ENCODE results near the gene NFIC.
"Not testable (repeated sequence)": the region's sequence is repeated elsewhere in the genome, so short reads cannot be mapped to it uniquely, and the experiment has no call there.

Gene NFIC

DNA sequence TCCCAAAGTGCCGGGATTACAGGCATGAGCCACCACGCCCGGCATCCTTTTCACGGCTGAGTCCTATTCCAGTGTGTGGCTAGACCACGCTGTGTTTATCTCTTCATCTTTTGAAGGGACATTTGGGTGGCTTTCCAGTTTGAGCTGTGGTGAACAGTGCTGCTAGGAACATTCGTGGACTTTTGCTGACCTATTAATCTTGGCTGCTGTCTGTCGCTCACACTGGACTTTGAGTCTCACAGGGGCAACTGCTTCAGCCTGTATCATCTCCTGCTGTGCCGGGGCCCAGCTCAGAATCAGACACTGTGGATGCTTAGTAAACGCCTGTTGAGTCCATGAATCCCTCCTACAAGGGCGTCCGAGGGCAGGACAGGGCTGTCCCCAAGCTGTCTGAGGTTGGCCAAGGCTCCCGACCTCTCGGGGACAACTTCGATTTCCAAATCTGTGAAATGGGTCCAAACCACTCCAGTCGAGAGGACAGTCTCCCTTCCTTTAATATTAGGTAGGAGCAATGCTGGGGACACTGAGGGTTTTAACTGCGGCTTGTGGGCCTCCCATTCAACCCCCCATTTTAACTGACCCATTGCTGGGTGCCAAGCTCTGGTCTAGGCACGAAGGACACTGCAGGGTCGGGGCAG lies 65.5 kb downstream of the NFIC start:
- H3K4me1 Mint-ChIP-seq, result peaks cover 45% of the 10 kb centered on the region
- no peaks in the 10 kb centered on the region for H3K27me3 Mint-ChIP-seq
- no peak for ATAC-seq
- no peak overlapping the region for H3K27ac Mint-ChIP-seq
- peaks cover 20% of the 10 kb centered on the region for H3K36me3 Mint-ChIP-seq
- H3K9me3 Mint-ChIP-seq, result no peaks in the 10 kb centered on the region
- H3K4me3 Mint-ChIP-seq, result no peak overlapping the region

DNA sequence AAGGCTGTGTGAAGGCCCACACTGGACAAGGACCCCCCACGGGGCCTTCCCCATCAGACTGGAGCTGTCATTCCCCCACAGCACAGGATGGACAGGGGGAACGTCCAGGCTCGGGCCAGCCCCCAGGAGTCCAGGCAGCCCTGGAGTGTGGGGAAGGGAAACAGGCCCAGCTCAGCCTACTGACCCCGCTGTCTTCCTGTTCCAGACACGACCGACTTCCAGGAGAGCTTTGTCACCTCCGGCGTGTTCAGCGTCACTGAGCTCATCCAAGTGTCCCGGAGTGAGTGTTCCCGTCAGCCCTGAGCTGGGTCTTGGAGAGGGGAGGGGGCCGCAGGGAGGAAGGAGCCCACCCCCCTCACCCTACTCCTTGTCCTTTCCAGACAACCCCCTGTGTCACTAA lies 66.9 kb downstream of the NFIC start:
- H3K36me3 Mint-ChIP-seq, result peaks cover 13% of the 10 kb centered on the region
- no peaks in the 10 kb centered on the region for H3K9me3 Mint-ChIP-seq
- no peak for ATAC-seq
- H3K4me3 Mint-ChIP-seq, result no peak overlapping the region
- no peaks in the 10 kb centered on the region for H3K27me3 Mint-ChIP-seq
- peak overlapping the region; percentile 97 for H3K27ac Mint-ChIP-seq
- peaks cover 38% of the 10 kb centered on the region for H3K4me1 Mint-ChIP-seq

DNA sequence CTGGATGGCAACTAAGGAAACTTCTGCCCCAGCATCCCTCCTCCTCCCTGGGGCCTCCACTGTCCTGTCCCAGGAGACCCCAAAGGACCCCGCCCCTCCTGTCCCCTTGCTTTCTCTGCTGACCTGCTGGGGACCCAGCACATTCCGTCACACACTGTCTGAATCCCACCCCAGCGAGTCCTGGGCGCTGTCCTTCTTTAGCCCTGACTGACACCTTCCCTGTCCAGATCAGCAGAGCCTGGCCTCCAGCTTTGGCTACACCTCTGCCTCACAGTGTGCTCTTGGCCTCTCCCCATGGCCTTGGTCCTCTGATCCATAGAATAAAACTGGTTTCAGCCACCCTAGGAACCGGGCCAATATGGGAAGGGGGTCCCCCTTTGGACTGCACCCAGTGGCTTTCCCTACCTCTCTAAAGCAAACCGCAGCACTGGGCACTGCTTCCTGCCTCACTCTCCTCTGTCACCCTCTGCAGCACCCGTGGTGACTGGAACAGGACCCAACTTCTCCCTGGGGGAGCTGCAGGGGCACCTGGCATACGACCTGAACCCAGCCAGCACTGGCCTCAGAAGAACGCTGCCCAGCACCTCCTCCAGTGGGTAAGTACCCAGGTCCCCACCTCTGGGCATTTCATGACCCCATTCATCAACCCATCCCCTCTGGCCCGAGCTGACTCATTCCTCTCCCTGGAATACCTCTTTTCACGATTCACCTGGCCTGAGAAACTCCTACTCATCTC lies 67.6 kb downstream of the NFIC start:
- H3K4me1 Mint-ChIP-seq, result peaks cover 31% of the 10 kb centered on the region
- no peak for ATAC-seq
- no peaks in the 10 kb centered on the region for H3K9me3 Mint-ChIP-seq
- no peaks in the 10 kb centered on the region for H3K27me3 Mint-ChIP-seq
- peaks cover 13% of the 10 kb centered on the region for H3K36me3 Mint-ChIP-seq
- H3K27ac Mint-ChIP-seq, result peak overlapping the region; percentile 97
- H3K4me3 Mint-ChIP-seq, result peak overlapping the region; percentile 96

DNA sequence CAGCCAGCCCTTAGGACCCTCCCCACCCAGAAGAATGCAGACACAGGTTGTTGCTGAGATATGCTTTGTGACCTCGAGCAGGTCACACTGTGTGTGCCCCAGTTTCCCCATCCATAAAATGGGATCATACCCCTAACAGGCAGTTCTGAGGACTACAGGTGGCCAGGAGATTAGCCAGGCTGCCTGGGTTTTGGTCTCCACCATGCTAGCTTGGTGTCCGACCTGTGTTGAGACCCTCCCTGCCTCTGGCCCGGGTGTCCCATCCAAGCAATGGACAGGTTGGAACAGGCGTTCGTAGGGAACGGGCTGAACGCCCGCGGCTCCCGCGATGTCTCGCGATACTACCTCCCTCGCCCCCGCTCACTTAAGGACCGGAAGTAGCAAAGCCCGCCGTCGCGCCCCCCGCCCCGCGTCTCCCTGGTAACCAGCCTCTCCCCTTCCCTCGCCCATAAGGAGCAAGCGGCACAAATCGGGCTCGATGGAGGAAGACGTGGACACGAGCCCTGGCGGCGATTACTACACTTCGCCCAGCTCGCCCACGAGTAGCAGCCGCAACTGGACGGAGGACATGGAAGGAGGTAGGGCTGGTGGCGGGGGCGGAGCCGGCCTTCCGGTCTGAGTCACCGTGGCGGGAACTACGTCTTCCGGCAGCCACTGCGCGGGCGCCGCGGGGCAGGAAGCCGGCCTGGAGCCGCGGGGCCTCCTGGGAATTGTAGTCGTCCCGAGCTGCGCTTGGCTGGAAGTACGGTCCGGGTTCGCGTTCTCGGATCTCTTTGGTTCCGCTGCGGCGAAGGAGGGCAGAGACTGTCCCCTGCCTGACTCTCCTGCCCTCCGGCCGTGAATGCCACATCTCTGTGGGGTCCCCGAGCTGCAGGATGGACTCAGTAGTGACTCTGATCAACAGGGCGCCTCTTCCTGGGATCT lies 68.5 kb downstream of the NFIC start:
- Mint-ChIP-seq H3K4me1 (peaks cover 22% of the 10 kb centered on the region), H3K4me3 (peak overlapping the region; percentile 96), H3K9me3 (no peaks in the 10 kb centered on the region), H3K27ac (peak overlapping the region; percentile 97), H3K27me3 (no peaks in the 10 kb centered on the region), H3K36me3 (peaks cover 13% of the 10 kb centered on the region)
- ATAC-seq, result peak; percentile 95

GRCh38 chr19:3440082-3440481 lies 73.7 kb downstream of the NFIC start:
- H3K27ac Mint-ChIP-seq, result no peak overlapping the region
- no peak for ATAC-seq
- no peaks in the 10 kb centered on the region for H3K27me3 Mint-ChIP-seq
- peaks cover 15% of the 10 kb centered on the region for H3K4me1 Mint-ChIP-seq
- H3K9me3 Mint-ChIP-seq, result no peaks in the 10 kb centered on the region
- H3K4me3 Mint-ChIP-seq, result no peak overlapping the region
- H3K36me3 Mint-ChIP-seq, result peaks cover 6% of the 10 kb centered on the region

DNA sequence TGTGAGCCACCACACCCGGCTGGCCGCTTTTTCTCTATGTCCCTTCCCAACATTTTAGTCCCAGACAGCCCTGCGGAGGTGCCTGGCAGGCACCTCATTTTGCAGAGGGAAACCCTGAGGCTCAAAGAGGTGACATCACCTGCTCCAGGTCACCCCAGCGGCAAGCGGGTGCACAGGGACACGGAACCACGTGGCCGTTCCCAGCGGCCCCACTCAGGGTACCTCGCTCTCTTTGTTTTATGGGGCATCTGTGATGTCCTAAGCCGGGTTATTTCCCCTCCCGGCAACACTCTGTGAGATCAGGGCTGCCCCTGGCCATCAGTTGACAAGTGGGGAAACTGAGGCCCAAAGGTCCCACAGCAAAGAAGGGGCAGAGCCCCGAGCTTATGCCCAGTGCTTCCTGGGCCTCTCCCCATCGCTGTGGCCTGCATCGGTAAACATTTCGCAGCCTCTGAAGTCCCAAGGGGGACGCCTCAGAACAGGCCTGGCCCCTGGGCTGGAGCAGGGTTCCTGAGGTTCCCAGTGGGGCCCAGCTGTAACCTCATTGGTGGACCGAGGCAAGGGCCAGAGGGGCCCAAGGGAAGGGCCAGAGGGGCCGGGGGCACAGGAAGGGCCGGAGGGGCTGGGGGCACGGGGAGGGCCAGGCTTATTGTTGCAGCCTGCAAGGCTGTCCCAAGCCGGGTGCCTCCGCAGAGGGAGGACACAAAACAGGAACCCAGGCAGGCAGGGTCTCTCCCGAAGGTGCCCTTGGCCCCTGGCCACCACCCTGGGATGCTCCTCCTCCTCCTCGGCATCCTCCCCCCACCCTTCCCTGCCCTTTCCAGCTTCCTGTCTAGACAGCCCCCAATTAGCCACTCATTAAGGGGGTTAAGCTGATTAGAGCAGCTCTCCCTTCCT lies 75.0 kb downstream of the NFIC start:
- Mint-ChIP-seq H3K27me3 (no peaks in the 10 kb centered on the region), H3K36me3 (peaks cover 6% of the 10 kb centered on the region), H3K9me3 (no peaks in the 10 kb centered on the region), H3K27ac (no peak overlapping the region), H3K4me3 (no peak overlapping the region), H3K4me1 (peaks cover 6% of the 10 kb centered on the region)
- ATAC-seq, result no peak

- no peaks in the 10 kb centered on the region for H3K9me3 Mint-ChIP-seq
Observed at GRCh38 chr19:3441986-3442329, 75.6 kb downstream of the NFIC start.

GRCh38 chr19:3442487-3443071 lies 76.2 kb downstream of the NFIC start:
- Mint-ChIP-seq H3K4me3 (no peak overlapping the region), H3K9me3 (no peaks in the 10 kb centered on the region), H3K27me3 (no peaks in the 10 kb centered on the region), H3K36me3 (peaks cover 6% of the 10 kb centered on the region), H3K4me1 (peaks cover 6% of the 10 kb centered on the region), H3K27ac (no peak overlapping the region)
- ATAC-seq, result no peak

More at GRCh38 chr19:3441986-3442329, 75.6 kb downstream of the NFIC start:
- no peaks in the 10 kb centered on the region for H3K27me3 Mint-ChIP-seq
- H3K27ac Mint-ChIP-seq, result no peak overlapping the region
- peaks cover 6% of the 10 kb centered on the region for H3K36me3 Mint-ChIP-seq
- peaks cover 6% of the 10 kb centered on the region for H3K4me1 Mint-ChIP-seq
- ATAC-seq, result no peak
- H3K4me3 Mint-ChIP-seq, result no peak overlapping the region

DNA sequence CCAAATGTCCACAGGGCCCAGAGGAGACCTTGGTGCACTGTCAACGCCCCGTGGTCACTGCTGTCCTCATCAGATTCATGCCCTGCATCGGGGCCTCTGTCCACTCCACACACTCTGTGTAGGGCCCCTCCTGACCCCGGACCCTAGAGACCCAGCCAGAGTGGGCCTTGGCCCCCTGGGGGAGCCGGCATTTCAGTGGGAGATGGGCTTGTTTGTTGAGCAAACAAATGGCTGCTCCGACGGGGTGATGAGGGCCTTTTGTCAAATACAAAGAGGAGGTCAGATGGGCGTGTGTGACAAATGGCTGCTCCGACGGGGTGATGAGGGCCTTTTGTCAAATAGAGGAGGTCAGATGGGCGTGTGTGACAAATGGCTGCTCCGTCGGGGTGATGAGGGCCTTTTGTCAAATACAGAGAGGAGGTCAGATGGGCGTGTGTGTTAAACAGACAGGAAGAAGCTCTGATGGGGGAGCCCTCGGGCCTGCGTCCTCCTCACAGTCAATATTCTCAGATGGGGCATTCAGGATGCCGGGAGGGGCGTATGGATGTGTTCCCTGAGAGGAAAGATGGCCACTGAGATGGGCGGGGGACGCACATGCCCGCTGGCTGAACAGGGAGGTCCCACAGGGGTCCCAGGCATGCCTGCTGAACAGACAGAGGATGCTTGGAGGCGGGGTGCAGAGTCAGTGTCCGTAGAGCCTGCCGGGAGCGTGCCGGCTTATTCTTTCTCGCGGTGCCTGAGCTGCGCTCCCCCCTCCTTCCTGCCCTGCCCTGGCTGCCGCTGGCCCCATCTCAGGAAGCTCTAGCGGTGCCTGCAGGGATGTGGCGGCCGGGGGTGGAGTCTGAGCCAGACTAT lies 77.7 kb downstream of the NFIC start:
- H3K27ac Mint-ChIP-seq, result peak overlapping the region; percentile 36
- no peaks in the 10 kb centered on the region for H3K9me3 Mint-ChIP-seq
- H3K27me3 Mint-ChIP-seq, result no peaks in the 10 kb centered on the region
- H3K4me3 Mint-ChIP-seq, result no peak overlapping the region
- H3K36me3 Mint-ChIP-seq, result peaks cover 6% of the 10 kb centered on the region
- ATAC-seq, result no peak
- H3K4me1 Mint-ChIP-seq, result peaks cover 6% of the 10 kb centered on the region

- Mint-ChIP-seq H3K36me3 (peaks cover 6% of the 10 kb centered on the region), H3K9me3 (no peaks in the 10 kb centered on the region), H3K4me3 (no peak overlapping the region), H3K27ac (no peak overlapping the region), H3K27me3 (no peaks in the 10 kb centered on the region), H3K4me1 (peaks cover 6% of the 10 kb centered on the region)
- no peak for ATAC-seq
Observed at GRCh38 chr19:3444695-3445234, 78.4 kb downstream of the NFIC start.

DNA sequence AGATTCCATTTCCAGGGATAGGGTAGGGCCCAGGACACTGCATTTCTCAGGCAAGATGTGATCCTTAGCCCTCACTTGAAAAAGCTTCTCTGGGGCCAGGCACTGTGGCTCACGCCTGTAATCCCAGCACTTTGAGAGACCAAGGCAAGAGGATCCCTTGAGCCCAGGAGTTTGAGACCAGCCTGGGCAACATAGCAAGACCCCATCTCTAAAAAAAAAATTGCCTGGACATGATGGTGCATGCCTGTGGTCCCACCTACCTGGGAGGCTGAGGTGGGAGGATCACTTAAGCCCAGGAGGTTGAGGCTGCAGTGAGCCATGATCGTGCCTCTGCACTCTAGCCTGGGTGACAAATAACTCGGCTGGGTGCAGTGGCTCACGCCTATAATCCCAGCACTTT lies 80.3 kb downstream of the NFIC start:
- not testable (repeated sequence) for H3K27ac Mint-ChIP-seq, ATAC-seq, H3K27me3 Mint-ChIP-seq, H3K9me3 Mint-ChIP-seq, H3K4me3 Mint-ChIP-seq
- Mint-ChIP-seq H3K4me1 (peaks cover 13% of the 10 kb centered on the region), H3K36me3 (peaks cover 17% of the 10 kb centered on the region)

GRCh38 chr19:3448616-3449334 lies 82.4 kb downstream of the NFIC start:
- Mint-ChIP-seq H3K4me1 (peaks cover 12% of the 10 kb centered on the region), H3K9me3 (no peaks in the 10 kb centered on the region), H3K27ac (no peak overlapping the region), H3K36me3 (peaks cover 30% of the 10 kb centered on the region), H3K27me3 (no peaks in the 10 kb centered on the region), H3K4me3 (no peak overlapping the region)
- ATAC-seq, result no peak

- no peaks in the 10 kb centered on the region for H3K27me3 Mint-ChIP-seq
- no peaks in the 10 kb centered on the region for H3K9me3 Mint-ChIP-seq
- peaks cover 7% of the 10 kb centered on the region for H3K4me1 Mint-ChIP-seq
- ATAC-seq, result peak; percentile 73
- peak overlapping the region; percentile 61 for H3K27ac Mint-ChIP-seq
- H3K36me3 Mint-ChIP-seq, result peaks cover 37% of the 10 kb centered on the region
- no peak overlapping the region for H3K4me3 Mint-ChIP-seq
Observed at GRCh38 chr19:3450796-3451411, 84.5 kb downstream of the NFIC start.

All from stimulated activated memory B cell treated with anti-CD40 and anti-IgM and Interleukin-4, amounts not matched to agents 10 μg/mL and 1 μg/mL and 100 μg/mL, for 72 hours (primary cell).